ENCODE data around the gene SCD.

The SCD gene

GRCh38 chr10:100403734-100404133 is 56.7 kb downstream of the SCD start:
- Histone ChIP-seq H3K27me3 (ENCODE audit: low read depth, low read length) (no peaks in the 10 kb centered on the region), H3K9ac (ENCODE audit: low read length) (no peak overlapping the region), H3K4me3 (ENCODE audit: low read length) (no peak overlapping the region), H2AFZ (ENCODE audit: low read depth, low read length) (no peak overlapping the region), H3K9me3 (ENCODE audit: insufficient read depth, low read length) (no peaks in the 10 kb centered on the region), H3K4me2 (ENCODE audit: low read length) (no peak overlapping the region), H3K36me3 (replicated peaks; ENCODE audit: low read depth, low read length) (no peaks in the 10 kb centered on the region), H4K20me1 (ENCODE audit: insufficient read depth, low read length) (no peaks in the 10 kb centered on the region), H3K79me2 (ENCODE audit: low read length) (no peaks in the 10 kb centered on the region), H3K4me1 (ENCODE audit: low read length) (no peaks in the 10 kb centered on the region), H3K27ac (ENCODE audit: low read length) (no peak overlapping the region)
- TF ChIP-seq EZH2phosphoT487 (IDR thresholded peaks at IDR 0.05; ENCODE audit: low read depth), result no peak
- TF ChIP-seq, protein P1, sequence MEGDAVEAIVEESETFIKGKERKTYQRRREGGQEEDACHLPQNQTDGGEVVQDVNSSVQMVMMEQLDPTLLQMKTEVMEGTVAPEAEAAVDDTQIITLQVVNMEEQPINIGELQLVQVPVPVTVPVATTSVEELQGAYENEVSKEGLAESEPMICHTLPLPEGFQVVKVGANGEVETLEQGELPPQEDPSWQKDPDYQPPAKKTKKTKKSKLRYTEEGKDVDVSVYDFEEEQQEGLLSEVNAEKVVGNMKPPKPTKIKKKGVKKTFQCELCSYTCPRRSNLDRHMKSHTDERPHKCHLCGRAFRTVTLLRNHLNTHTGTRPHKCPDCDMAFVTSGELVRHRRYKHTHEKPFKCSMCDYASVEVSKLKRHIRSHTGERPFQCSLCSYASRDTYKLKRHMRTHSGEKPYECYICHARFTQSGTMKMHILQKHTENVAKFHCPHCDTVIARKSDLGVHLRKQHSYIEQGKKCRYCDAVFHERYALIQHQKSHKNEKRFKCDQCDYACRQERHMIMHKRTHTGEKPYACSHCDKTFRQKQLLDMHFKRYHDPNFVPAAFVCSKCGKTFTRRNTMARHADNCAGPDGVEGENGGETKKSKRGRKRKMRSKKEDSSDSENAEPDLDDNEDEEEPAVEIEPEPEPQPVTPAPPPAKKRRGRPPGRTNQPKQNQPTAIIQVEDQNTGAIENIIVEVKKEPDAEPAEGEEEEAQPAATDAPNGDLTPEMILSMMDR (IDR thresholded peaks at IDR 0.05; ENCODE audit: low read depth, low read length), result no peak

DNA sequence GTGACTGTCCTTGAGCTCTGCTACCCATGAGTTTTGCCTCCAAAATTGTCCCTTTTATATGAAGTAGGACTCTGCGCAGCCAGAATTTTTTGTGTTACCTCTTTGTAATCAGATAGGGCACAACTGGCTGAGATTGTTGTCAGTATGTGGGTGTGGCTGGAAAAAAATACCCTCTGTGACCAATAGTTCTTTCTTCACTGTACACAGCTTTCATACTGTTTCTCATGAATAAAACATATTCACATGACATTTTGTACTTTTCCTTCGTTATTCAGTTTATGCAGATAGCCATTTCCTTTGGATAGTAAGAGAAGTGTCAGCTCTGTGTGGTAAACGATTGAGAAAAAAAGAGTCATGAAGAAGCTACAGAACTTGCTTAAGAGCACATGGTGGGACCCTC is 66.1 kb downstream of the SCD start:
- Histone ChIP-seq H3K27ac (ENCODE audit: low read length) (no peak overlapping the region), H3K36me3 (replicated peaks; ENCODE audit: low read depth, low read length) (no peaks in the 10 kb centered on the region)

More for the DNA sequence above, 66.1 kb downstream of the SCD start:
- Histone ChIP-seq H3K4me1 (ENCODE audit: low read length) (no peaks in the 10 kb centered on the region), H2AFZ (ENCODE audit: low read depth, low read length) (no peak overlapping the region), H3K9ac (ENCODE audit: low read length) (no peak overlapping the region), H3K27me3 (ENCODE audit: low read depth, low read length) (no peaks in the 10 kb centered on the region), H3K4me3 (ENCODE audit: low read length) (no peak overlapping the region), H4K20me1 (ENCODE audit: insufficient read depth, low read length) (no peaks in the 10 kb centered on the region), H3K4me2 (ENCODE audit: low read length) (no peak overlapping the region), H3K9me3 (ENCODE audit: insufficient read depth, low read length) (no peaks in the 10 kb centered on the region), H3K79me2 (ENCODE audit: low read length) (no peaks in the 10 kb centered on the region)
- no peak for TF ChIP-seq EZH2phosphoT487 (IDR thresholded peaks at IDR 0.05; ENCODE audit: low read depth)
- TF ChIP-seq, protein P1 (IDR thresholded peaks at IDR 0.05; ENCODE audit: low read depth, low read length), result no peak
